Epithelial cell of proximal tubule (primary cell): ENCODE data around the gene ARHGAP11B. TPM values are rescaled to one million over a fixed set of nuclear protein-coding genes. Genes with fewer than 3 reads are reported as not detected.
"Not testable (repeated sequence)": the region's sequence is repeated elsewhere in the genome, so short reads cannot be mapped to it uniquely, and the experiment has no call there.

Experiments
- DNase-seq: peaks from one replicate; pipeline ENCODE4 v3.0.0-alpha.2; 2011; ENCODE audit warnings: low read depth
- H3K4me3 ChIP-seq: 2 replicates; pipeline ENCODE4 v1.5.1; 2011; ENCODE audit warnings: low read depth, mild to moderate bottlenecking, low read length
- total RNA-seq: library from RNA; depleted of rRNA; stranded (reverse); fragments of >200 nt; gene quantifications from 2 replicates; pipeline ENCODE4 v1.2.3, GENCODE V29; 2015
- TF ChIP-seq, protein P1 (sequence below): conservative IDR thresholded peaks from 2 replicates; pipeline ENCODE4 v1.5.1; 2012; ENCODE audit warnings: low read depth, mild to moderate bottlenecking, low read length

Gene ARHGAP11B

DNA sequence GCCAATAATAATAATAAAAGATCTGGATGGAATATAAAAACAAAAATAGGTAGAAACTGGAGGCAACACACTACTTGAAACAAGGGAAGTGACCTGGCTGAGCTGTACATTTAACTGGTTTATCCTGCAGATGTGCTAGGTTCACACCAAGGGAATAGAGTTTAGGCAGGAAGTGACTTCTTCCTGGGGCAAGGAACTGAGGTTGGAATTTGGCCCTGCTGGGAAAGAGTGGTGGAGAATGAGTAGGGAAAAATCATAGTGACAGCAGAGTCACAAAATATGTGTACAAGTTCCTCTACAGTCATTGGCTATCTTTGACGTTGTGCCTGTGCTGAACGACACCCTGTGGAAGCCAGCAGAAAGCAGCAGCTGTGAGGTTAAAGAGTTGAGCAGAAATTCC lies 44.1 kb downstream of the ARHGAP11B start:
- DNase-seq, result no peak
- TF ChIP-seq, protein P1, sequence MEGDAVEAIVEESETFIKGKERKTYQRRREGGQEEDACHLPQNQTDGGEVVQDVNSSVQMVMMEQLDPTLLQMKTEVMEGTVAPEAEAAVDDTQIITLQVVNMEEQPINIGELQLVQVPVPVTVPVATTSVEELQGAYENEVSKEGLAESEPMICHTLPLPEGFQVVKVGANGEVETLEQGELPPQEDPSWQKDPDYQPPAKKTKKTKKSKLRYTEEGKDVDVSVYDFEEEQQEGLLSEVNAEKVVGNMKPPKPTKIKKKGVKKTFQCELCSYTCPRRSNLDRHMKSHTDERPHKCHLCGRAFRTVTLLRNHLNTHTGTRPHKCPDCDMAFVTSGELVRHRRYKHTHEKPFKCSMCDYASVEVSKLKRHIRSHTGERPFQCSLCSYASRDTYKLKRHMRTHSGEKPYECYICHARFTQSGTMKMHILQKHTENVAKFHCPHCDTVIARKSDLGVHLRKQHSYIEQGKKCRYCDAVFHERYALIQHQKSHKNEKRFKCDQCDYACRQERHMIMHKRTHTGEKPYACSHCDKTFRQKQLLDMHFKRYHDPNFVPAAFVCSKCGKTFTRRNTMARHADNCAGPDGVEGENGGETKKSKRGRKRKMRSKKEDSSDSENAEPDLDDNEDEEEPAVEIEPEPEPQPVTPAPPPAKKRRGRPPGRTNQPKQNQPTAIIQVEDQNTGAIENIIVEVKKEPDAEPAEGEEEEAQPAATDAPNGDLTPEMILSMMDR, result no peak
- no peak overlapping the region for H3K4me3 ChIP-seq

DNA sequence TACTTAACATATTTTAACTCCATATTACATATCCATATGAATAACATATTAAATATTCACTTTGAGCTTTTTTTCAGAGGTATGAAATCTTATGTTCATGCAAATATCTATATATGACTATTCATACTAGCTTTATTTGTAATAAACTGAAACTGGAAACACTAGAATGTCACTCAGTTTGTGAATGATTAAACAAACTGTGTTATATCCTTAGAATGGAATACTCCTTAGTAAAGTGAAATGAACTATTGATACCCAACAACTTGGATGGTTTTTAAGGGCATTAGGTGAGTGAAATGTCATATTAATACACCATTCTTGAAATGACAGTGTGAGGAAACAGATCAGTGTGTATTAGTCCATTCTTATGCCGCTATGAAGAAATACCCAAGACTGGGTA lies 45.4 kb downstream of the ARHGAP11B start:
- TF ChIP-seq, protein P1, result no peak
- no peak overlapping the region for H3K4me3 ChIP-seq
- no peak for DNase-seq

DNA sequence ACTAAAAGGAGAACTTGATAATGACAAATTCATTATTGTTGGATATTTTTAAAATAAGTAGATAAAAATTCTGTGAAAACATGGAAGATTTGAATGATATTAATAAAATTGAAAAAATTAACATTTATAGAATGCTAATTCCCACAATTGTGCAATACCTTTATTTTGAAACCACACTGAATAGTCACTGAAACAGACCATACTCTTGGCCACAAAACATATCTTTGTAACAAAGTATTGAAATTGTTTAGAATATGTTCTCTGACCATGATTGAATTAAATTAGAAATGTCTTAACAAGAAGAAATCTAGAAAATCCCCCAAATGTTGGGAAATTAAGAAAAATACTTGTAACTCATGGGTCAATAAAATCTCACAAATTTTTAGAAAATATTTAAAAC lies 49.2 kb downstream of the ARHGAP11B start:
- DNase-seq, result no peak
- H3K4me3 ChIP-seq, result no peak overlapping the region
- TF ChIP-seq, protein P1, result no peak

DNA sequence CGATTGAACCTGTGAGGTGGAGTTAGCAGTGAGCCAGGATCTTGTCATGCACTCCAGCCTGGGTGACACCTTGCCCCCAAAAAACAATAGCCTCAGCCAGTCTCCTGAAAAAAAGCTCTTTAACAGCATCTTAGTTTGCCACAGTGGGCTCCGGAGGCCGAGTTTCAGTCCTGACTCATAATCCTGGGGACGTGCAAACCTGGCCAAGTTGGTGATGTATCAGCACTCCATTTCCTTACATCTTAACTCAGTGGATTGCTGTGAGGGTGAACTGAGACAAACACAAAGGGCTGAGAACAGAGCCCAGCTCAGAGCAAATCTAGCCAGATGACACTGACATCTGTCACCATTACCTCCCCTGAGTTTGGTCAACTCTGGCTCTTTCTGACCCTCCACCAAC lies 50.0 kb downstream of the ARHGAP11B start:
- DNase-seq, H3K4me3 ChIP-seq: not testable (repeated sequence)

DNA sequence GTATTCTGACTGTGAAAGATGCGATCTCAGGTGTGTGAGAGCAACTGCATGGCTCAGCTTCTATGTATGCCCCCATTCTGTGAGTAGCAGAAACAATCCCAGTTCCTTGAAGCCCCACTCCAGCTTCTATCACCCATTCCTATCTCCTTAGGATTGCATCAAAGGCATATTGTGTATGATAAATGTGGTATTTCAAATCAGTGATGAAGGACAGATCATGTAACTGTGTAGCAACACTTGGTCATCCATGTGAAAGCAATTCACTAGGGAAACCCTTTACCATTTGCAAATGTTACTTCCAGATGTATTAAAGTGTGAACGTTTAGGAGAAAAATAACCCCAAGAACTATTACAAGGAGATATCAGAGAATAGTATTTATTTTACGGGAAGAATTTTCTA lies 55.1 kb downstream of the ARHGAP11B start:
- H3K4me3 ChIP-seq, DNase-seq: not testable (repeated sequence)

DNA sequence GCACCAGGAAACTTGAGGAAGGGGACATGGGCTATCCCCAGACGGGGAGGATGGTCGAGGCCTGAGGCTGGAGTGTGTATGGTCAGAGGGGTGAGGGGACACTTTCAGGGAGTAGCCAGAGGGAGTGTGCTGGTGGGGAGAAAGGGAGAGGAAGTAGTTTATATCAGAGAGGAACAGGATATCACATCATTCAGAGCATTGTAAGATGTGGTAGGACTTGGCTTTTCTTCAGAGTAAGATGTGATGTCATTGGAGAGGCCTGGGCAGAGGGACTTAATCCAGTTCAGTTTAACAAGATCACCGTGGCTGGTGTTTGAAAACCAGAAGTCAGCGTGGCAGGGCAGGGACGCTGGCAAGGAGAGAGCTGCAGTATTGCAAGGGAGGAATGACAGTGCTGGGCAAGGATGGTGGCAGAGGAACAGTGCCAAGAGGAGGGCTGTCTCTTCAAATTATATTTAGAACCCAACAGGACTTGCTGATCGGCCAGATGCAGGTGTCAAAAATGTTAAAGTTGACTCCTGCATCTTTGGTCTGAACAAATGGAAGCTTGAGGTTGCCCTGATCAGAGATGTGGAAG lies 59.9 kb downstream of the ARHGAP11B start:
- not testable (repeated sequence) for DNase-seq, H3K4me3 ChIP-seq

DNA sequence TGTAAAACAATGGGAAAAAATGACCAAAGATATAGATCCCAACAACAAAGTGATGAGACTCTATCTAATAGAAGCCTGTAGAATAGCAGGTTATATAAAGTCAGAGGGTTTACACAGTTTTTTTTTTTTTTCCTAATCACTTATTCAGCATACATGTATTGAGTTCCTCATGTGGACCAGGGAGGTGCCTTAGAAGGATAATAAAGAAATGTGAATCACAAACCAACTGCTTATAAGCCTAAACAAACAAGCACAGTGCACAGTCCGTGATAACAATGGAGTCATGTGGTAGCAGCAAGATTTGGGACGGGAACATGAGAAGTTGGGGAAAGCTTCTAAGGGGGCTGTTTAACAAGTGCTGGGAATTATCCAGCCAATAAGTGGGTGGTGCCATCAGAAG lies 60.7 kb downstream of the ARHGAP11B start:
- H3K4me3 ChIP-seq, DNase-seq: not testable (repeated sequence)

Other genes with a start within 250 kb of the ARHGAP11B start
- 0.07 TPM in 1 of 2 replicates, not detected in the other for gene CHRFAM7A, start 232.6 kb upstream of the ARHGAP11B start, total RNA-seq
- 0.22 TPM in 1 of 2 replicates, not detected in the other for gene GOLGA8R, start 211.9 kb upstream of the ARHGAP11B start, total RNA-seq
- gene GOLGA8Q, start 74.1 kb upstream of the ARHGAP11B start, total RNA-seq, result not detected in 2 replicates
- gene GOLGA8H, start 22.1 kb upstream of the ARHGAP11B start, total RNA-seq, result 0.51 TPM in 1 of 2 replicates, not detected in the other